ENCODE results near the gene UPK3BL1.
A peak's percentile ranks its signal among the peaks of the same experiment; 100 is the strongest.
"Not testable (repeated sequence)": the region's sequence is repeated elsewhere in the genome, so short reads cannot be mapped to it uniquely, and the experiment has no call there.

Gene UPK3BL1

DNA sequence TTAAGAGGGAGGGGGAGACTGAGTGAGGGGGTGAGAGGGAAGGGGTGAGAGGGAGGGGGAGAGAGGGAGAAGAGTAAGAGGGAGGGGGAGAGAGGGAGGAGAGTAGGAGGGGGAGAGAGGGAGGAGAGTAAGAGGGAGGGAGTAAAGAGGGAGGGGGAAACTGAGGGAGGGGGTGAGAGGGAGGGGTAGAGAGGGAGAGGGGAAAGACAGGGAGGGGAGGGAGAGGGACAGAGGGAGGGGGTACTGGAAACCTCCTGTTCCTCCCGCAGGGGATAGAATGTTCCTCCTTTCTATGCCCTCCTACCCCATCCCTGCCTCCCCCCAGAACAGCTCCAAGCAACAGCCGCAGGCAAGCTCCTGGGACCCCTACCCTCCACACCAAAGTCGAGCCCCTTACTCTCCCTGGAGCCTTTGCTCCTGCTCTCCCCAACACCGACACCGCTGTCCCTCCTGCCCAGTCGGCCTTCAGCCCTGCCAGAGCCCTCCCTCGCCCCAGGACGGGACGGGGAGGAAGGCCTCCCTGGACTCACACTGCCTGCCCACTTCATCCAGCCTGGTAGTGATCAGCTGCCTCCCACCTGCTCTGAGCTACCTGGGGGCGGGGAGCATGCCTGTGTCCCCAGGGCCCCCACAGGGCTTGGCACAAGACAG, 30.8 kb downstream of the UPK3BL1 start:
- not testable (repeated sequence) for H3K9me3 ChIP-seq (ENCODE audit: insufficient read depth, low read length); H3K36me3 ChIP-seq (replicated peaks; ENCODE audit: low read depth, low read length); H3K4me1 ChIP-seq (ENCODE audit: low read length); H4K20me1 ChIP-seq (ENCODE audit: insufficient read depth, low read length); H3K27me3 ChIP-seq (ENCODE audit: low read depth, low read length); H2AFZ ChIP-seq (ENCODE audit: low read depth, low read length); H3K79me2 ChIP-seq (ENCODE audit: low read length)
- Histone ChIP-seq H3K9ac (ENCODE audit: low read length) (peak overlapping the region; percentile 50; the same call in 1 of the 2 replicates), H3K27ac (ENCODE audit: low read length) (peak overlapping the region; percentile 64), H3K4me2 (ENCODE audit: low read length) (peak overlapping the region; percentile 57), H3K4me3 (ENCODE audit: low read length) (peak overlapping the region; percentile 59)

DNA sequence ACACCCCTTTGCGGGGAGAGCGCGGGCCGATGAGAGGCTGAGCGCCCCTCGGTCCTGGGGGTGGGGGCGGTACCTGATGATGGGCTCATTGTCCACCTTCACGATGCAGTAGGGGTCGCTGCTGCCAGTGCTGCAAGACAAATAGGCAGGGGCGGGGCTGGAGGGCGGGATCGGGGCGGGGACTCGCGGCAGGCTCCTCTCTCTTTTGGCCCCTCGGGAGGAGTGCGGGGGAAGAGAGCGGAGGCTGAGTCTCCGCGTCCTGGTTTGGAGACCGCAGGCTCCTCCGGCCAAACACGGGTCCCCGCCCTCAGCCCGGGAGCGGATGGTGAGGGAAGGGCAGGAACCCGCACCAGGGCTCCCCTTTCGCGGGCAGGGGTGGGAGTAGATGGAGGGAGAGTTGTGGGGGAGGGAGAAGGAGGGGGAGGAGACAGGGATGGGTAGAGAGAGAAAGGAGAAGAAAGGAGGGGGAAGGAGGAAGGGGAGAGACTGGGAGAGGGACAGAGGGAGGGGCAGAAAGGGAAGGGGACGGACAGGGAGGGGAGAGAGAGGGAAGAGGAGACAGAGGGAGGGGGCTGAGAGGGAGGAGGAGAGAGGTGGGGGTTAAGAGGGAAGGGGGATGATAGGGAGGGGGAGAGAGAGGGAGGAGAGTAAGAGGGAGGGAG, 31.4 kb downstream of the UPK3BL1 start:
- H3K9me3 ChIP-seq (ENCODE audit: insufficient read depth, low read length); H3K79me2 ChIP-seq (ENCODE audit: low read length); H3K4me3 ChIP-seq (ENCODE audit: low read length); H3K4me2 ChIP-seq (ENCODE audit: low read length); H4K20me1 ChIP-seq (ENCODE audit: insufficient read depth, low read length); H3K27me3 ChIP-seq (ENCODE audit: low read depth, low read length); H2AFZ ChIP-seq (ENCODE audit: low read depth, low read length); H3K27ac ChIP-seq (ENCODE audit: low read length); H3K36me3 ChIP-seq (replicated peaks; ENCODE audit: low read depth, low read length); H3K9ac ChIP-seq (ENCODE audit: low read length); H3K4me1 ChIP-seq (ENCODE audit: low read length): not testable (repeated sequence)

DNA sequence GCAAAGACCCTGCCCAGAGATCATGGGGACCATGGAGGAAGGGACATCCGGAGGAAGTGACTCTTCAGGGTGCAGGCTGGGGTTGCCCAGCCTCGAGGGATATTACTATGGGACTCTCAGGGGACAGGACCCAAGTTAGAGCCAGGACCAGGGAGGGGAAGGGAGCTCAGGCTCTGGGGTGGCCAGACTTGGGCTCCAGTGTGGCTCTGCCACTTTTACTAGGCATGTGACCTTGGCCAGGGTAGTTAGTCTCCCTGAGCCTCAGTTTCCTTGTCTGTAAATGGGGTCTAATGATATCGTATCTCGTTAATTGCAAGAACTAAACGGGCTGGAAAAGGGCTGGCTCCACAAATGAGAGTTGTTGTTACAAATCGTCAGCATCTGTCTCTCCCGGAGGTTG, 32.1 kb downstream of the UPK3BL1 start:
- not testable (repeated sequence) for H3K4me2 ChIP-seq (ENCODE audit: low read length); H4K20me1 ChIP-seq (ENCODE audit: insufficient read depth, low read length); H3K9me3 ChIP-seq (ENCODE audit: insufficient read depth, low read length); H3K9ac ChIP-seq (ENCODE audit: low read length); H3K36me3 ChIP-seq (replicated peaks; ENCODE audit: low read depth, low read length); H2AFZ ChIP-seq (ENCODE audit: low read depth, low read length); H3K27ac ChIP-seq (ENCODE audit: low read length); H3K4me3 ChIP-seq (ENCODE audit: low read length); H3K79me2 ChIP-seq (ENCODE audit: low read length); H3K4me1 ChIP-seq (ENCODE audit: low read length); H3K27me3 ChIP-seq (ENCODE audit: low read depth, low read length)

DNA sequence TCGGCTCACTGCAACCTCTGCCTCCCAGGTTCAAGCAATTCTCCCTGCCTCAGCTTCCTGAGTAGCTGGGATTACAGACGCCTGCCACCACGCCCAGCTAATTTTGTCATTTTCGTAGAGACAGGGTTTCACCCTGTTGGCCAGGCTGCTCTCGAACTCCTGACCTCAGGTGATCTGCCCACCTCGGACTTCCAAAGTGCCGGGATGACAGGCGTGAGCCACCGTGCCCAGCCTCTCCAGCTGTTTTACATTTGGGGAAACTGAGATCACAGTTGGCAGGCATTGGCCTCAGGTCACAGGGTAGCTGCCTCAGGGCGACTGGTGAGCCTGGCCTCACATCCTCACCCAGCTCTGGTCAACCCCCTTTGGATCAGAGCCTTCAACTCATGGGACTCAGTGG, 32.9 kb downstream of the UPK3BL1 start:
- not testable (repeated sequence) for H3K79me2 ChIP-seq (ENCODE audit: low read length); H3K9me3 ChIP-seq (ENCODE audit: insufficient read depth, low read length); H3K36me3 ChIP-seq (replicated peaks; ENCODE audit: low read depth, low read length); H3K4me1 ChIP-seq (ENCODE audit: low read length); H4K20me1 ChIP-seq (ENCODE audit: insufficient read depth, low read length); H3K4me2 ChIP-seq (ENCODE audit: low read length); H3K9ac ChIP-seq (ENCODE audit: low read length); H2AFZ ChIP-seq (ENCODE audit: low read depth, low read length); H3K27me3 ChIP-seq (ENCODE audit: low read depth, low read length); H3K27ac ChIP-seq (ENCODE audit: low read length); H3K4me3 ChIP-seq (ENCODE audit: low read length)

DNA sequence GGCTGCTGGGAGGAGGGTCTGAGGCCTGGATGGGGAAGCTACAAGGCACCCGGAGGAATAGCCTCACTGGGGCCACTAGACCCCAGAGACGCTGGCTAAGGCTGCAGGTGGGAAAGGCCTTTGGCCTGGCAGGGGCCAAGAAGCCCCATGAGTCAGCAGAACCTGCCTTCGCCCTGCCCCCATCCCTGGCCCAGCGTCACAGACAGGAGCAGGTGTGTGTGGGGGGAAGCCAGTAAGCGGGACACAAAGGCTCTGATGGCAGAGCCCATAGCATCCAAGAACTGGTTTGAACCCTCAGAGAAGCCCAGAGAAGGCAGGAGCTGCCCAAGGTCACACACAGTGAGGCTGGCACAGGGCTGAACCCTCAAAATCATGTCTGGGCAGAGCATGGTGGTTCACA, 35.7 kb downstream of the UPK3BL1 start:
- H3K27ac ChIP-seq (ENCODE audit: low read length); H3K9me3 ChIP-seq (ENCODE audit: insufficient read depth, low read length); H2AFZ ChIP-seq (ENCODE audit: low read depth, low read length); H3K4me3 ChIP-seq (ENCODE audit: low read length); H3K4me2 ChIP-seq (ENCODE audit: low read length); H3K4me1 ChIP-seq (ENCODE audit: low read length); H3K9ac ChIP-seq (ENCODE audit: low read length); H3K79me2 ChIP-seq (ENCODE audit: low read length); H4K20me1 ChIP-seq (ENCODE audit: insufficient read depth, low read length); H3K27me3 ChIP-seq (ENCODE audit: low read depth, low read length); H3K36me3 ChIP-seq (replicated peaks; ENCODE audit: low read depth, low read length): not testable (repeated sequence)

DNA sequence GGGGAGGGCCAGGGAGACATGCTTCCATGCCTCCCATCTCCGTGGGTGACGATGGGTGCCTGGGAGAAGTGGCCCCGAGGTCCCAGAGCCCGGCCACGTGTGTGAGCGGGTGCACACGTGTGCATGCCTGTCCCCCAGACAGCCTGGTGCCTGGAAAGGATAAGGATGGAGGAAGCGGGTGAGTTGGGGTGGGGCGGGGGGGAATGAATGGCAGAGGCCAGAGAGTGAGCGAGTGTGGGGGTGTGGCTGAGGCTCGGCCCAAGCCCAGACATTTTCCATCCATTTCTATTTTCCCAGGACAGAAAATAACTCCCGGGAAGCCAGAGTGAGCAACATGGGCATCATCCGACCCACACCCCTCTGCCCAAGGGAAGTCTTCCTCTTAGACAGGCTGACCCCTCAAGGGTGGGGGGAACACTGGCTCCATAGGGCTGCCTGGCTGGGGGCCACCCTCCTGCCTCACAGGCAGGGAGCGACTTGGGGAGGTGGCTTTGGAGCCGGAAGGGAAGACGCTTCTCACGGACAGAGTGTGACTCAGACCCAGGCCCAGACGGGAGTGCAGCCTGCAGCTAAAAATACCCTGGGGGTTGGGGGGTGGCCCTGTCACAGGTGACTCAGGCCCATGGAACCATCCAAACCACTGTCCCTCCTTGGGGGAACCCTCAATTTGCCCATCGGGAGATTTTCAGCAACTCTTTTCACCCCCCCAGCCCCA, 38.0 kb downstream of the UPK3BL1 start:
- H3K36me3 ChIP-seq (replicated peaks; ENCODE audit: low read depth, low read length); H3K4me1 ChIP-seq (ENCODE audit: low read length); H4K20me1 ChIP-seq (ENCODE audit: insufficient read depth, low read length); H2AFZ ChIP-seq (ENCODE audit: low read depth, low read length); H3K27ac ChIP-seq (ENCODE audit: low read length); H3K4me3 ChIP-seq (ENCODE audit: low read length); H3K9ac ChIP-seq (ENCODE audit: low read length); H3K27me3 ChIP-seq (ENCODE audit: low read depth, low read length); H3K4me2 ChIP-seq (ENCODE audit: low read length); H3K79me2 ChIP-seq (ENCODE audit: low read length); H3K9me3 ChIP-seq (ENCODE audit: insufficient read depth, low read length): not testable (repeated sequence)

DNA sequence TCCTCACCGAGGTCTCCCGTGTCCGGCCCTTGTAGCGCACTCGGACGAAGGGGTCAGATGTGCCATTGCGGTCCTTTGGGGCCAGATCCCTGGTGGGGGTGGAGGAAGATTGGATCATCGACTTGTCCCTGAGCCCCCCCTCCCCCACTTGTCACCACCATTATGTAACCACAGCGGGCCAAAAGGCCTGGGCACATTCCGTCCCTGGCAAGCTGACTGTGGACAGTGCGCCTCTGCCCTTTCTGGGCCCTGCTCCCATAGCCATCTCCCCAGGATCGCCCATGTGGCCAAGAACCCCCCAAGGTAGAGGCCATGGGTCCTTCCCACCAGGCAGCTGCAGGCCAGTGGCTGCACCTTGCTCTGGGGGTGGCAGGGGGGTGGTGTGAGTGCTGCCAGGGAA, 40.3 kb downstream of the UPK3BL1 start:
- H3K79me2 ChIP-seq (ENCODE audit: low read length); H3K4me2 ChIP-seq (ENCODE audit: low read length); H3K9ac ChIP-seq (ENCODE audit: low read length); H3K27ac ChIP-seq (ENCODE audit: low read length); H3K4me3 ChIP-seq (ENCODE audit: low read length); H3K36me3 ChIP-seq (replicated peaks; ENCODE audit: low read depth, low read length); H3K9me3 ChIP-seq (ENCODE audit: insufficient read depth, low read length); H3K27me3 ChIP-seq (ENCODE audit: low read depth, low read length); H3K4me1 ChIP-seq (ENCODE audit: low read length); H4K20me1 ChIP-seq (ENCODE audit: insufficient read depth, low read length); H2AFZ ChIP-seq (ENCODE audit: low read depth, low read length): not testable (repeated sequence)

DNA sequence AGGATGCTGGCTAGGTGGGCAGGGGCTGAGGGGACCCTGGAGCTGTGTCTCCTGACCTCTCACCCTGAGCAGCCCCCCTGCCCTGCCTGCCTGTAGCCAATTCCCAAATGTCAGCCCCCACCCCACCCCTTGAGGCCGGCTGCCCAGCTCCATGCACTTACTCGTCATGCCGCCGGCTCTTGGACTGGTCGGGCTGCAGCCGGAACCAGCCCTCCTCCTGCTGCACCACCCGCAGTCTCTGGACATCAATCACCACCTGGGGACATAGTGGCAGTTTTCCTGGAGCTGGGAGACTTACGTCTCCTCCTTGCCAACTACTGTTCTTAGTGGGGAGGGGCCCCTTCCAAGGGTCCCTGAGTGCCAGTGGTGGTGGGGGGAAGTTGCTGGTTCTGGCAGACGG, 42.9 kb downstream of the UPK3BL1 start:
- not testable (repeated sequence) for H3K4me1 ChIP-seq (ENCODE audit: low read length); H4K20me1 ChIP-seq (ENCODE audit: insufficient read depth, low read length); H3K4me3 ChIP-seq (ENCODE audit: low read length); H3K36me3 ChIP-seq (replicated peaks; ENCODE audit: low read depth, low read length); H3K9me3 ChIP-seq (ENCODE audit: insufficient read depth, low read length); H3K27me3 ChIP-seq (ENCODE audit: low read depth, low read length); H3K9ac ChIP-seq (ENCODE audit: low read length); H3K79me2 ChIP-seq (ENCODE audit: low read length); H3K27ac ChIP-seq (ENCODE audit: low read length); H2AFZ ChIP-seq (ENCODE audit: low read depth, low read length); H3K4me2 ChIP-seq (ENCODE audit: low read length)

DNA sequence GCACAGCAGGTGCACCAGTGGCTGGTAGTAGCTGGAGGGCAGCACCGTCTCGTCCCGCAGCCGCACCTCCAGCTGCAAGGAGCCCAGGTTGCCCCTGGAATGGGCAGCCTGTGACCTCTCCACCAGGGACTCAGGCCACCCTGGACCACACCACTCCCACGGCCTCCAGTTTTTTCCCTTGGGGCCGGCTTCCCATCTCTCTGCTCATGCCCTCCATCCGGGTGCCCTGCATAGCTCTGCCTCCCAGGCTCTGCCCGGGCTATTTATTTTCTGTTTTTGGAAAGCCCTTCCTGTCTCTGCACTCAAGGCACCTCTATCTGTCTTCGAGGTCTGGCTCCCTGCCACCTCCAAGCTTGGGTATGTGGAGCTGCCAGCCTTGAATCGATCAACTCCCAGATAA, 46.6 kb downstream of the UPK3BL1 start:
- H2AFZ ChIP-seq (ENCODE audit: low read depth, low read length); H3K9me3 ChIP-seq (ENCODE audit: insufficient read depth, low read length); H4K20me1 ChIP-seq (ENCODE audit: insufficient read depth, low read length); H3K4me2 ChIP-seq (ENCODE audit: low read length); H3K27me3 ChIP-seq (ENCODE audit: low read depth, low read length); H3K27ac ChIP-seq (ENCODE audit: low read length); H3K79me2 ChIP-seq (ENCODE audit: low read length); H3K36me3 ChIP-seq (replicated peaks; ENCODE audit: low read depth, low read length); H3K4me1 ChIP-seq (ENCODE audit: low read length); H3K9ac ChIP-seq (ENCODE audit: low read length); H3K4me3 ChIP-seq (ENCODE audit: low read length): not testable (repeated sequence)

Measured in OCI-LY3 (cell line).